ENCODE results near the gene GAL. TPM values are rescaled to one million over a fixed set of nuclear protein-coding genes. Genes with fewer than 3 reads are reported as not detected.

Gene GAL
- total and polyA plus RNA-seq, 4 experiments from 2014 or later, result not detected

- intact Hi-C loops (cut with micrococcal nuclease), result no loop called here
- no peak for DNase-seq
- Mint-ChIP-seq H3K27ac (no peak overlapping the region), H3K4me1 (no peaks in the 10 kb centered on the region), H3K9me3 (peaks cover 5 to 25% (median 16%) of the 10 kb centered on the region in 8 donors), H3K36me3 (no peaks in the 10 kb centered on the region), H3K27me3 (peaks cover 2 to 9% of the 10 kb centered on the region in 2 donors), H3K4me3 (no peak overlapping the region)
- H3K36me3 ChIP-seq (ENCODE audit: insufficient read depth, low read length), result no peaks in the 10 kb centered on the region
- ChIA-PET CTCF (ENCODE audit: partially characterized antibody) (interaction anchor here (1.2 to 1.3 kb wide), 2 partner anchors 34 to 38 kb away, joined by 3 to 5 read pairs; no protein-coding TSS in a partner anchor), POLR2A (ENCODE audit: partially characterized antibody) (no interaction called here)
- H3K27me3 ChIP-seq (ENCODE audit: insufficient read depth, low read length), result no peaks in the 10 kb centered on the region
- H3K4me1 ChIP-seq (ENCODE audit: insufficient read depth, low read length), result no peaks in the 10 kb centered on the region
- no peaks in the 10 kb centered on the region for H3K9me3 ChIP-seq (ENCODE audit: control insufficient read depth in 1 of 2, low read length in 2 of 2)
- H3K4me3 ChIP-seq (ENCODE audit: low read length in 2 of 2), result no peak overlapping the region
- H3K27ac ChIP-seq (ENCODE audit: low read depth, low read length), result no peak overlapping the region
Measured at GRCh38 chr11:68646832-68647231, 37.5 kb upstream of the GAL start.

- CTCF ChIA-PET (ENCODE audit: partially characterized antibody), result no interaction called here
- H3K4me1 Mint-ChIP-seq, result no peaks in the 10 kb centered on the region
- intact Hi-C loops (cut with micrococcal nuclease), result no loop called here
- H3K36me3 Mint-ChIP-seq, result no peaks in the 10 kb centered on the region
- no peak for DNase-seq
- H3K36me3 ChIP-seq (ENCODE audit: insufficient read depth, low read length), result no peaks in the 10 kb centered on the region
- H3K9me3 ChIP-seq (ENCODE audit: control insufficient read depth in 1 of 2, low read length in 2 of 2), result no peaks in the 10 kb centered on the region
- H3K27me3 ChIP-seq (ENCODE audit: insufficient read depth, low read length), result no peaks in the 10 kb centered on the region
- peaks cover 6 to 25% (median 15%) of the 10 kb centered on the region in 8 donors for H3K9me3 Mint-ChIP-seq
- H3K27ac ChIP-seq (ENCODE audit: low read depth, low read length), result no peak overlapping the region
- peaks cover 3 to 8% of the 10 kb centered on the region in 2 donors for H3K27me3 Mint-ChIP-seq
- no peak overlapping the region for H3K4me3 Mint-ChIP-seq
- no peaks in the 10 kb centered on the region for H3K4me1 ChIP-seq (ENCODE audit: insufficient read depth, low read length)
- H3K27ac Mint-ChIP-seq, result no peak overlapping the region
- no peak overlapping the region for H3K4me3 ChIP-seq (ENCODE audit: low read length in 2 of 2)
- POLR2A ChIA-PET (ENCODE audit: partially characterized antibody), result no interaction called here
Measured at GRCh38 chr11:68649851-68650555, 34.3 kb upstream of the GAL start.

GRCh38 chr11:68650801-68651200 is 33.5 kb upstream of the GAL start:
- H3K36me3 ChIP-seq (ENCODE audit: insufficient read depth, low read length), result no peaks in the 10 kb centered on the region
- ChIA-PET POLR2A (ENCODE audit: partially characterized antibody) (no interaction called here), CTCF (ENCODE audit: partially characterized antibody) (no interaction called here)
- DNase-seq, result no peak
- no peaks in the 10 kb centered on the region for H3K4me1 Mint-ChIP-seq
- no peak overlapping the region for H3K27ac ChIP-seq (ENCODE audit: low read depth, low read length)
- H3K27me3 ChIP-seq (ENCODE audit: insufficient read depth, low read length), result no peaks in the 10 kb centered on the region
- no peak overlapping the region for H3K4me3 ChIP-seq (ENCODE audit: low read length in 2 of 2)
- peaks cover 11% of the 10 kb centered on the region in 2 donors for H3K27me3 Mint-ChIP-seq
- no peaks in the 10 kb centered on the region for H3K9me3 ChIP-seq (ENCODE audit: control insufficient read depth in 1 of 2, low read length in 2 of 2)
- H3K9me3 Mint-ChIP-seq, result peaks cover 7 to 22% (median 15%) of the 10 kb centered on the region in 8 donors
- H3K4me1 ChIP-seq (ENCODE audit: insufficient read depth, low read length), result no peaks in the 10 kb centered on the region
- H3K36me3 Mint-ChIP-seq, result no peaks in the 10 kb centered on the region
- H3K27ac Mint-ChIP-seq, result no peak overlapping the region
- no peak overlapping the region for H3K4me3 Mint-ChIP-seq
- intact Hi-C loops (cut with micrococcal nuclease), result no loop called here

GRCh38 chr11:68651208-68651984 is 32.9 kb upstream of the GAL start:
- Histone ChIP-seq H3K27me3 (ENCODE audit: insufficient read depth, low read length) (no peaks in the 10 kb centered on the region), H3K4me1 (ENCODE audit: insufficient read depth, low read length) (no peaks in the 10 kb centered on the region), H3K27ac (ENCODE audit: low read depth, low read length) (no peak overlapping the region), H3K36me3 (ENCODE audit: insufficient read depth, low read length) (no peaks in the 10 kb centered on the region), H3K9me3 (ENCODE audit: control insufficient read depth in 1 of 2, low read length in 2 of 2) (no peaks in the 10 kb centered on the region), H3K4me3 (ENCODE audit: low read length in 2 of 2) (no peak overlapping the region)
- Mint-ChIP-seq H3K36me3 (no peaks in the 10 kb centered on the region), H3K27ac (no peak overlapping the region), H3K4me1 (no peaks in the 10 kb centered on the region), H3K27me3 (peaks cover 11 to 14% of the 10 kb centered on the region in 2 donors), H3K4me3 (peak overlapping the region in 1 of 8 donors; percentile 54), H3K9me3 (peaks cover 4 to 17% (median 12%) of the 10 kb centered on the region in 8 donors)
- intact Hi-C loops (cut with micrococcal nuclease), result no loop called here
- DNase-seq, result no peak
- ChIA-PET POLR2A (ENCODE audit: partially characterized antibody) (no interaction called here), CTCF (ENCODE audit: partially characterized antibody) (no interaction called here)

- no peak for DNase-seq
- no peak overlapping the region for H3K27ac ChIP-seq (ENCODE audit: low read depth, low read length)
- Mint-ChIP-seq H3K27me3 (peaks cover 11 to 14% of the 10 kb centered on the region in 2 donors), H3K36me3 (no peaks in the 10 kb centered on the region), H3K4me1 (no peaks in the 10 kb centered on the region), H3K4me3 (no peak overlapping the region), H3K27ac (no peak overlapping the region), H3K9me3 (peaks cover 4 to 11% (median 7%) of the 10 kb centered on the region in 8 donors)
- H3K4me1 ChIP-seq (ENCODE audit: insufficient read depth, low read length), result no peaks in the 10 kb centered on the region
- no peaks in the 10 kb centered on the region for H3K27me3 ChIP-seq (ENCODE audit: insufficient read depth, low read length)
- ChIA-PET POLR2A (ENCODE audit: partially characterized antibody) (no interaction called here), CTCF (ENCODE audit: partially characterized antibody) (no interaction called here)
- intact Hi-C loops (cut with micrococcal nuclease), result no loop called here
- no peak overlapping the region for H3K4me3 ChIP-seq (ENCODE audit: low read length in 2 of 2)
- no peaks in the 10 kb centered on the region for H3K36me3 ChIP-seq (ENCODE audit: insufficient read depth, low read length)
- no peaks in the 10 kb centered on the region for H3K9me3 ChIP-seq (ENCODE audit: control insufficient read depth in 1 of 2, low read length in 2 of 2)
Measured at GRCh38 chr11:68651985-68652682, 32.2 kb upstream of the GAL start.

- no peak overlapping the region for H3K27ac ChIP-seq (ENCODE audit: low read depth, low read length)
- Mint-ChIP-seq H3K9me3 (peaks cover 0 to 5% (median 2%) of the 10 kb centered on the region in 8 donors), H3K4me1 (no peaks in the 10 kb centered on the region), H3K27ac (no peak overlapping the region), H3K4me3 (no peak overlapping the region), H3K36me3 (no peaks in the 10 kb centered on the region), H3K27me3 (peaks cover 10 to 14% of the 10 kb centered on the region in 2 donors)
- H3K36me3 ChIP-seq (ENCODE audit: insufficient read depth, low read length), result no peaks in the 10 kb centered on the region
- POLR2A ChIA-PET (ENCODE audit: partially characterized antibody), result no interaction called here
- H3K27me3 ChIP-seq (ENCODE audit: insufficient read depth, low read length), result no peaks in the 10 kb centered on the region
- H3K4me3 ChIP-seq (ENCODE audit: low read length in 2 of 2), result no peak overlapping the region
- H3K9me3 ChIP-seq (ENCODE audit: control insufficient read depth in 1 of 2, low read length in 2 of 2), result no peaks in the 10 kb centered on the region
- intact Hi-C loops (cut with micrococcal nuclease), result no loop called here
- CTCF ChIA-PET (ENCODE audit: partially characterized antibody), result no interaction called here
- no peak for DNase-seq
- no peaks in the 10 kb centered on the region for H3K4me1 ChIP-seq (ENCODE audit: insufficient read depth, low read length)
Measured at GRCh38 chr11:68652683-68653156, 31.6 kb upstream of the GAL start.
